NCI-H510A (cell line): ENCODE data around the gene INTS1.

Experiments
- DNase-seq: peaks from one replicate; lab custom pipeline; 2025; lab: John Stamatoyannopoulos, UW

The INTS1 gene

GRCh38 chr7:1503390-1503789 is 799 bp downstream of the INTS1 start:
- no peak for DNase-seq

DNA sequence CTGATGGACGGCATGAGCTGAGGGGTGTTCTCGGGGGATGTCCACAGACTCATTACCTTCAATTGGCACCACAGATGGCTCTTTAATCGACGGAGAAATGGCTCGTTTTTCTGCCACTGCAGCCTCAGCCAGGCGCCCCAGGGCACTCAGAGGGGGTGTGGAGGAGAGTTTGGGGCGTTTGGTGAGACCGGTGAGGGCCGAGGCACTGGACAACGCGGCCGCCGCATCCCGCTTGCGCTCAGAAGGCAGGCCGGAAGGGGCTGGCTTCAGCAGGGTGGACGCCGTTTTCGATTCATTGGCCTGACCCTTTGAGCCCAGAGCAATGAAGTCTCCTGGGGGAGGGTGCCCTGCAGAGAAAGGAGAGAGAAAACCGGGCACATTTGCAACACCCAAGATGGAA is 1.3 kb downstream of the INTS1 start:
- DNase-seq = no peak

DNA sequence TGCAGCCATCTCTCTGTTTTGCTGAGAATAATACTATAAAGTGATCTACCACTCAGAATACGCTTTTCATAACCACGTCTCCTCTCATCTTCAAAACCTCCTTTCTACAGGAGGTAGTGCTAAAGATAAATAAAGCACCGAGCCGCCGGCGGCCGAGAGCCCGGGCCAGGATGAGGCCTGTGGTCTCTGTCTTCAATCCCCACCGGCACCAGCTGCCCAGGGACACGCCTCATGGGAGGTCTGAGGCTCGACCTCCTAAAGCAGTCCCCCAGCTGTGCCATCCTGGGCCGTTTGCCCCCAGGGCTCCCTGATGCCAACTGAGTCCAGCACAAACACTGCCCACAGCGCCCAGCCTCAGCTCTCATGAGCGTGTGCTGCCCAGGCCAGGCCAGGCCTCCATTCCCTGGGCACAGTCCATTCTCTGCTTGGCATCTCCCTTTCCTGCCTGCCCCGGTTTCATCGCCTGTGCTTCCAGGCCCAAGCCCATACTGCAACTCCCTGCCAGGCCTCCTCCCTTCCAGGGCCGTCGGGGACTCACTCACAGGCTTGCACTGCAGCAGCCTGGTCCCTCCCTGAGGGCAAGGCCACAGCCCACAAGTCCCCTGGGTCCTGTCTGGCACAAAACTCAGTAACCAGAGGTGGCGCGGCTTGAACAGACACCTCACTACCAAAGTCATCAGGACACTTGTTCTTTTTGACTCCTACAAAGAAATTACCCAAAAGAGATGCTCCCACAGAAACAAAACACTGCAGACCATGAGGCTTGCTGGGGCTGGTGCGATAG is 2.5 kb downstream of the INTS1 start:
- no peak for DNase-seq

DNA sequence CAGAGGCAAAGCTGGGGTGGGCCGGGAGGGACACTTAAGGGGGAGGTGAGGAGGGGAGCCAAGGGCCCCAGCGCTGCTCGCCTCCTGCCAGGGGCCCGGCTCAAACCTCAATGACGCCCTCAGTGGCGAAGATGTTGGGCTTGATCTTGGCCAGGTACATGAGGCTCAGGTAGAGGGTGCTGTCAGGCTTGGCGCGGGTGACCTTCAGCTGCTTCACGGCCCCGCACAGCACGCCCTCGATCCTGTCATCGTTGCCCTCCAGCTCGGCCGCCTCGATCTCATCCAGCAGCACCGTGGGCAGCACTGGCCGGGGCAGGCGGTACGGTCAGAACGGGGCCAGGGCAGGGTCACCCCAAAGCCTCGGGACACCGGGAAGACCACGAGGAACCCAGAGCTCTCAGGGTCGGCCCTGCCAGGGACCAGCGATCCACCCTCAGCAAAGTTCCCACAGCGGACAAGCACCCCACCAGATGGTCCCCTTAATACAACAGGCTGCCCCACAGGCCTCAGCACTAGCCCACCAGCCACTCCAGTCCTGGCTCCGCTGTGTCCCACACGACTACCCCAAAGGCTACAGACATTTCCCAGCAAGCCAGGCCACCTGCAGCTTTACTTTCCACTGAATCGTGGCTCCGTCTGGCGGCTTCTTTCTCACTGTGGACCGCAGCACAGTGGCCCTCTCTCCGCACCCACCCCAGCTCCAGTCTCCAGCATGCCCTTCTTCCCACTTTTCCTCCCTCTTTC is 4.0 kb downstream of the INTS1 start:
- no peak for DNase-seq

GRCh38 chr7:1499367-1500029 is 4.7 kb downstream of the INTS1 start:
- DNase-seq = no peak

DNA sequence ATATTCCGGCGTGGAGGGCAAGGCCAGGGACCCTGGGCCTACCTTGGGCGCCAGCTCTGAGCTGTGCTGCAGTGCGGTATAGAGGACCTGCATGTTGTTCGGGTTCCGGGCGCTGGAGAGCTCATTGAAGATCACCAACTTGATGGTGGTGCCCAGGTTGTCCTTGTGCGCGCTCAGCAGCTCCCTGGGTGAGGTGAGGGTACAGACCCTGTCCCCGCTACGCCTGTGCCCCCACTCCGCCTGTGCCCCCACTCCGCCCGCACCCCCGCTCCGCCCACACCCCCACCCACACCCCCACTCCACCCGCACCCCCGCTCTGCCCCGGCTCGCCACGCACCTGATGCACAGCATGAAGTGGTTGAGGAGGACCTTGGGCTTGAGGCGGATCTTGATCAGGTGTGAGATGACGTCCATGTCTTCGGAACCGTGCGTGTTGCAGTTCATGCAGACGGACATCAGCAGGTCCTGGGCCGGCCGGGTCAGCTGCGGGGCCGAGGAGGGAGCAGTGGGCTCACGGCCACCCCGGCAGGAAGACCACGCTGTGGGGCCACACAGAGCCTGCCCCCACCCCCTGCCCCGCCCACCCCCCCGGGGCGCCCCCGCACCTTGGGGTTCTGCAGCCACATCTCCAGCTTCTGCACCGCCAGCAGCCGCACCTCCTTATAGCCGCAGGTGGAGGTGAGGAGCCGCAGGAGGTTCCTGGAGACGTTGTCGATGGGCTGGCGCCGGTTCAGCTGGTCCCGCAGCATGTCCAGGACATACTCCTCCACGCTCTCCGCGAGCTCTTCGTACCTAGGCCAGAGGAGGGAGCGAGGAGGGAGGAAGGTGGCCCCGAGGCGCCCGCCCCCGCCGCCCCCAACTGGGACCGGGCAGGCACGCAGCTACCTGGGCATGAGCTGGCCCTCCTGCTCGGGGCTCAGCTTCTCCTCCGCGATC is 5.6 kb downstream of the INTS1 start:
- DNase-seq = no peak

GRCh38 chr7:1497293-1497927 is 6.8 kb downstream of the INTS1 start:
- no peak for DNase-seq

GRCh38 chr7:1496531-1497292 is 7.5 kb downstream of the INTS1 start:
- DNase-seq = no peak

GRCh38 chr7:1495564-1496242 is 8.5 kb downstream of the INTS1 start:
- DNase-seq = no peak

GRCh38 chr7:1494866-1495563 is 9.2 kb downstream of the INTS1 start:
- no peak for DNase-seq

DNA sequence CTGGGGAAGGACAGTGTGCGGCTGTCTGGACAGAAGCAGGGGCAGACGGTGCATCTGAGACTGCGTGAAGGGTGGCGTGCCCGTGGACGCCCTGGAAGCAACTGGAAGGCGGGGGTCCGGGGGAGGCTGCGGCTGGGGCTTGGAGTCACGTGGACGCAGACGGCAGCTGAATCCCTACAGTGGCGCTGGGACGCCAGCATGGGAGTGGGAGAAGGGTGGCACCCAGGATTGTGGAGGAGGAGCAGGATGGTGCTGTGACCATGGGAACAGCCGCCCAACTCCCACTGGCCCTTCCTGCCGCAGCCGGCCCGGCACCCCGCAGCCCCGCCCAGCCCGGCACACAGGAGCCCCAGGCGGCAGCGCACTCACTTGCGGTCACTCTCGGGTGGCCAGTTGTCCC is 9.7 kb downstream of the INTS1 start:
- no peak for DNase-seq

GRCh38 chr7:1493571-1493970 is 10.6 kb downstream of the INTS1 start:
- no peak for DNase-seq

- DNase-seq = no peak
Measured at GRCh38 chr7:1493129-1493528, 11.1 kb downstream of the INTS1 start.

GRCh38 chr7:1492640-1493039 is 11.5 kb downstream of the INTS1 start:
- no peak for DNase-seq

DNA sequence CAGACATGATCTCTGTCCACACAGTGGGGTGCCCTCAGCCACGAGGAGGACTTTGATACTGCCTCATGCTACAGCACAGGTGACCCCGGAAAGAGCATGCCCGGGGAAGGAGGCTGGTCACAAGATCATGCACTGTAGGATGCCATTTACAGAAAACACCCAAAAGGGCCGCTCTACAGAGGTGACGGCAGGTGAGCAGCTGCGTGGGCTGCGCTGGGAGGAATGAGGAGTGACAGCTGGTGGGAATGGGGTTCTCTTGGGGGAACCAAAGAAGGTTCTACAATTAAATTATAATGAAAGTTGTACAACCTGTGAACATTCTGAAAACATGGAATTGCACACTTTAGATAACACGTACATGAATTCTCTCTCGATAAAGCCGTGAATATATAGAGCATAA is 12.0 kb downstream of the INTS1 start:
- no peak for DNase-seq

DNA sequence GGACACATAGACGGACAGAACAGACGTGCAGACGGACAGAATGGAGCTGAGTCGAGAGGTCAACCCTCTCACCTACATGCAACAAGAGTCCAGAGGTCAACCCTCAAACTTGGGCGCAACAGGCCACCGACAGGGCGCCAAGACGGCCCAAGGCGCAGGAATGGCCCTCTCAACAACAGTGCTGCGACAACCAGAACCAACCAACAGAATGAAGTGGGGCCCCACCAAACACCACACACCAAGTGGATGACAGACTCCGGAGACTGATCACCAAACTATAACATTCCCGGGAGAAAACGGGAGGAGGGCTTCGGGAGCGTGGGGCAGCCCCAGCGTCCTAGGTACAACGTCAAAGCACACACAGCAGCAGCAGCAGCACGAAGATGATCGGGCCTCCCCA is 13.4 kb downstream of the INTS1 start:
- no peak for DNase-seq

GRCh38 chr7:1489336-1489735 is 14.9 kb downstream of the INTS1 start:
- DNase-seq = no peak

DNA sequence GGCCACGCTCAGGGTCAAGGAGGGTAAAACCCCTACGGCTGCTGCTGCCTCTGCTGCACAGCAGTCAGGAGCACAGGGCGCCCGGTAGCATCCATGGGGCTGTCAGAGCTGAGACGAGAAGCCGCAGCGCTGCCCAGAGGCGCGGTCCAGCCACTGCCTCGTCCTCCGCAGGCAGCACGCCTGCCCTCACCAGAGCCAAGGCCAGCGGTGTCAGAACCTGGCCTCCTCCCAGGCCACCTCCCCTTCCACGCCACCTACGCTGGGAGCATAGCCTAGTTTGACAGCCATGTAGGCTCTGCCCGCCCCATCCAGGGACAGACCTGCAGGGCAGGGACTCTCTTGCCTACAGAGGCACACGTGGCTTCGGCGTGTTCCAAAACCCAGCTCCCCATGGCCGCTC is 16.2 kb downstream of the INTS1 start:
- no peak for DNase-seq

- no peak for DNase-seq
Measured at GRCh38 chr7:1487466-1487865, 16.7 kb downstream of the INTS1 start.

DNA sequence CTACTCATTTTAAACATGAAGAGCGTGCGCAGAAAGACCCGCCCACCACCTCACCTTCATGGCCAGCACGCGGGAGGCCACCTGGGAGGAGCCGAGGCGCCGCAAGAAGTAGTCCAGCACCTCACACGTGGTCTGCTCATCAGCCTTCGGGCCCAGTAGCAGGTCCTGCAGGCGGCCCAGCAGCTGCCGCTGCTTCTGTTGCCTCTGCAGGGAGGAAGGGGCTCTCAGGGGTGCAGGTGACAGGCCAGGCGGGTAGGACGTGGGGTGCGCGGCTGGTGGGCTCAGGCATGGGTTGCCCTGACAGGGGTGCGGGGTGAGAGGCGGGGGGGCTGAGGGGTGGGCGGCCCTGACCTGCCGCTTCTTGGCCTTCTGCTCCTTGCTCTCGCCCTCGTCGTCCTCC is 17.6 kb downstream of the INTS1 start:
- DNase-seq = no peak
